Upper lobe of right lung (tissue), 1 donor: Measurements from ENCODE around the gene SLC26A3. TPM values are rescaled to one million over a fixed set of nuclear protein-coding genes. Genes with fewer than 3 reads are reported as not detected.

Experiments
- ATAC-seq: fragments of 200-7000 bp; cut with Tn5 transposase; one replicate; pipeline ENCODE4 v1.9.1; 2020; ENCODE audit warnings: mild to moderate bottlenecking, moderate library complexity
- DNase-seq: peaks from one replicate; pipeline ENCODE4 v3.0.0-alpha.2; 2020
- H3K27ac ChIP-seq: fragments of 200-600 bp; one replicate; pipeline ENCODE4 v1.8.0; 2022
- H3K27me3 ChIP-seq: fragments of 200-600 bp; one replicate; pipeline ENCODE4 v1.8.0; 2022; ENCODE audit warnings: mild to moderate bottlenecking
- H3K36me3 ChIP-seq: fragments of 200-600 bp; one replicate; pipeline ENCODE4 v1.8.0; 2022
- H3K4me1 ChIP-seq: fragments of 200-600 bp; one replicate; pipeline ENCODE4 v1.8.0; 2022
- H3K4me3 ChIP-seq: fragments of 200-600 bp; one replicate; pipeline ENCODE4 v1.8.0; 2022; ENCODE audit warnings: mild to moderate bottlenecking
- H3K9me3 ChIP-seq: fragments of 200-600 bp; one replicate; pipeline ENCODE4 v1.8.0; 2022
- CTCF ChIP-seq: fragments of 200-600 bp; IDR thresholded peaks from one replicate; pipeline ENCODE4 v1.8.0; 2022; ENCODE audit warnings: antibody characterized with exemption
- intact Hi-C: fragments of 100-400 bp; cut with DNase I; formaldehyde crosslinking; loops from one replicate; pipeline ENCODE4 v1.11.0; 2022
- total RNA-seq: library from RNA; stranded (reverse); fragmentation: NEBNext Ultra II Directional; extraction: Animal tissue kit (Norgen Biotek cat#: 25700); gene quantifications from one replicate; pipeline ENCODE4 v1.2.1, GENCODE V29; 2021
- donor health status: DM: no; HTN: yes; CAD: no; lungs with severe emphysema.

SLC26A3 gene
- total RNA-seq, 1 donor from 2014 or later: not detected

GRCh38 chr7:107815254-107815882 lies 12.3 kb upstream of the SLC26A3 start:
- ATAC-seq: no peak
- Histone ChIP-seq H3K9me3 (no peaks in the 10 kb centered on the region), H3K27ac (no peak overlapping the region), H3K4me1 (no peaks in the 10 kb centered on the region), H3K36me3 (no peaks in the 10 kb centered on the region), H3K27me3 (no peaks in the 10 kb centered on the region), H3K4me3 (no peak overlapping the region)
- no peak for TF ChIP-seq CTCF
- no peak for DNase-seq
- intact Hi-C loops: no loop called here

- Histone ChIP-seq H3K36me3 (no peaks in the 10 kb centered on the region), H3K27me3 (no peaks in the 10 kb centered on the region), H3K27ac (no peak overlapping the region), H3K9me3 (no peaks in the 10 kb centered on the region), H3K4me3 (no peak overlapping the region), H3K4me1 (no peaks in the 10 kb centered on the region)
- ATAC-seq (no peak), DNase-seq (no peak)
- TF ChIP-seq CTCF: no peak
- intact Hi-C loops: no loop called here
Measured at GRCh38 chr7:107813524-107813923, 10.5 kb upstream of the SLC26A3 start.

DNA sequence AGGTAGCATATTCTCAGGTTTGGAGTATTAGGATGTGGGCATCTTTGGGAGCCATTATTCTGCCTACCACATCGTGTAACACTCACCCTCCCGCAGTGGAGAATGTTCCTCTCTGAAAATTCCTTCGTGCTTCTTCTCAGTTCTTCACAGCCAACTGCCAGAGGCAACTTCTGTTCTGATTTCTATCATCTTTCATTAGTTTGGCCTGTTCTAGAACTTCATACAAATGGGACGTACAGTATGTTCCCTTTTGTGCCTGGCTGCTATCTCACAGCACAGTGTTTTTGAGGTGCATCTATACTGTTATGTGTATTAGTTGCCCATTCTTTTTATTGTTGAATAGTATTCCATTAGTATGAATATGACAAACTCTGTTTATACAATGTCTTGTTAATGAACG lies 8.9 kb upstream of the SLC26A3 start:
- no peak for DNase-seq
- Histone ChIP-seq H3K4me1 (no peaks in the 10 kb centered on the region), H3K27me3 (no peaks in the 10 kb centered on the region), H3K36me3 (no peaks in the 10 kb centered on the region), H3K27ac (no peak overlapping the region), H3K4me3 (no peak overlapping the region), H3K9me3 (no peaks in the 10 kb centered on the region)
- intact Hi-C loops: no loop called here
- no peak for TF ChIP-seq CTCF
- ATAC-seq: no peak

- Histone ChIP-seq H3K4me1 (no peaks in the 10 kb centered on the region), H3K9me3 (no peaks in the 10 kb centered on the region), H3K4me3 (no peak overlapping the region), H3K27ac (no peak overlapping the region), H3K27me3 (no peaks in the 10 kb centered on the region), H3K36me3 (no peaks in the 10 kb centered on the region)
- DNase-seq (no peak), ATAC-seq (no peak)
- intact Hi-C loops: no loop called here
- no peak for TF ChIP-seq CTCF
Measured at GRCh38 chr7:107810626-107811025, 7.6 kb upstream of the SLC26A3 start.

- no peaks in the 10 kb centered on the region for H3K9me3 ChIP-seq
- intact Hi-C loops: no loop called here
- H3K4me1 ChIP-seq: no peaks in the 10 kb centered on the region
- DNase-seq (no peak), ATAC-seq (no peak)
- no peak for TF ChIP-seq CTCF
- H3K27me3 ChIP-seq: no peaks in the 10 kb centered on the region
- H3K36me3 ChIP-seq: no peaks in the 10 kb centered on the region
- H3K4me3 ChIP-seq: no peak overlapping the region
- H3K27ac ChIP-seq: no peak overlapping the region
Measured at GRCh38 chr7:107809179-107809578, 6.2 kb upstream of the SLC26A3 start.
